Pancreas (tissue), 10 donors: ENCODE results near the gene HRH1. TPM values are rescaled to one million over a fixed set of nuclear protein-coding genes. Genes with fewer than 3 reads are reported as not detected.
A peak's percentile ranks its signal among the peaks of the same experiment; 100 is the strongest.

ENCODE experiments used
- ATAC-seq, 4 donors: fragments of 200-7000 bp; cut with Tn5 transposase; one replicate each; pipeline versions ENCODE4 v1.8.0 to v1.9.1; 2020; ENCODE audit warnings: mild to moderate bottlenecking in 4 of 4, moderate library complexity in 4 of 4
- DNase-seq, 6 donors: peaks; one replicate each; pipeline ENCODE4 v3.0.0-alpha.2; 2020
- FAIRE-seq: peaks from 2 replicates; lab custom pipeline; 2012; peaks lifted over from hg19 to GRCh38; lab: Jason Lieb, UNC
- H3K27ac ChIP-seq, 4 donors: fragments of 200-600 bp; sonication (generic); 1 replicate in 3 of 4; 2 replicates in 1 of 4; pipeline versions ENCODE4 v1.5.0 to v1.8.0; 2020
- H3K27me3 ChIP-seq, 4 donors: fragments of 200-600 bp; one replicate each; pipeline ENCODE4 v1.8.0; 2021
- H3K36me3 ChIP-seq, 3 donors: fragments of 200-600 bp; sonication (generic) in 1 of 3; one replicate each; pipeline versions ENCODE4 v1.5.0 to v1.8.0; 2020 to 2021
- H3K4me1 ChIP-seq, 3 donors: fragments of 200-600 bp; one replicate each; pipeline ENCODE4 v1.8.0; 2021
- H3K4me3 ChIP-seq, 4 donors: fragments of 200-600 bp; sonication (generic) in 2 of 4; one replicate each; pipeline versions ENCODE4 v1.5.0 to v1.8.0; 2020 to 2021
- H3K9me3 ChIP-seq, 4 donors: fragments of 200-600 bp; one replicate each; pipeline ENCODE4 v1.8.0; 2021
- CTCF ChIP-seq, 4 donors: fragments of 200-600 bp; sonication (generic) in 3 of 4; IDR thresholded peaks; one replicate each; pipeline versions ENCODE4 v1.5.0 to v1.8.0; 2021; ENCODE audit warnings: antibody characterized with exemption in 4 of 4
- WGBS, 2 donors: extraction: QIAGEN DNeasy Blood & Tissue Kit; methylation state at CpG; one replicate each; pipeline ENCODE4 v1.1.7; 2013; 5-methylcytosine and 5-hydroxymethylcytosine counted together
- intact Hi-C, 3 donors: fragments of 100-400 bp; cut with DNase I; formaldehyde crosslinking; loops; one replicate each; pipeline versions ENCODE4 v1.11.1 to v1.14.2; 2022
- polyA plus RNA-seq, 2 donors: library from polyadenylated mRNA; stranded (reverse); fragments of 200-250 nt; gene quantifications; one replicate each; pipeline ENCODE4 v1.2.3, GENCODE V29; 2013
- total RNA-seq, 6 donors: library from RNA; stranded (reverse); fragmentation: NEBNext Ultra II Directional in 4 of 6; extraction: Animal tissue kit (Norgen Biotek cat#: 25700) in 4 of 6; gene quantifications; one replicate each; pipeline versions ENCODE4 v1.2.1 to v1.2.4, GENCODE V29; 2021 to 2023
- donor health status: healthy with polysubstance abuse.
- donor health status: DM: no; HTN: no; CAD: no; lungs with moderate emphysema.
- donor health status: DM: no; HTN: no; CAD: no.
- donor health status: control.
- donor health status: control.
- donor health status: Bipolar disorder and iron deficiency.
- donor health status: DM: yes; HTN: yes; CAD: no.
- donor health status: DM: no; HTN: no; CAD: no.
- donor health status: DM: no; HTN: no; CAD: no.
- donor health status: DM: yes; HTN: yes; CAD: no.

Gene HRH1
- total and polyA plus RNA-seq, 8 donors: 0.16 to 1.3 (median 0.25) TPM

- FAIRE-seq (no peak), ATAC-seq (peak; percentile 97 to 100 (median 100)), DNase-seq (peak; percentile 96 to 99 (median 96))
- peak within 1 kb of the TSS in 3 of 4 donors; percentile 55 to 80 (median 68) for H3K27ac ChIP-seq
- H3K4me1 ChIP-seq: peaks cover 0 to 11% (median 7%) of the 10 kb centered on the region in 3 donors
- WGBS, 2 donors: 1 to 2% methylated on average over 51 of the region's 51 CpGs
- no peaks in the 10 kb centered on the region for H3K9me3 ChIP-seq
- no peaks in the 10 kb centered on the region for H3K36me3 ChIP-seq
- intact Hi-C loops: no loop called here
- TF ChIP-seq CTCF (IDR thresholded peaks at IDR 0.05): no peak
- H3K27me3 ChIP-seq: no peaks in the 10 kb centered on the region
- peak within 1 kb of the TSS; percentile 78 to 92 (median 86) for H3K4me3 ChIP-seq
These were observed 118.0 kb downstream of the HRH1 start, which contains the start of gene ATG7 for GRCh38 chr3:11271986-11272904. TSS of gene ATG7 (plus strand) at chr3:11272397. CDS start at chr3:11298696, 26,299 bp downstream.

- 1 to 2% methylated on average over 9 of the region's 9 CpGs for WGBS, 2 donors
These were observed 118.7 kb downstream of the HRH1 start for GRCh38 chr3:11272906-11273574.

GRCh38 chr3:11273891-11274291 is 119.6 kb downstream of the HRH1 start:
- H3K27me3 ChIP-seq: no peaks in the 10 kb centered on the region
- H3K36me3 ChIP-seq: no peaks in the 10 kb centered on the region
- no peak for FAIRE-seq
- TF ChIP-seq CTCF (IDR thresholded peaks at IDR 0.05): no peak
- H3K9me3 ChIP-seq: no peaks in the 10 kb centered on the region
- H3K4me1 ChIP-seq: peaks cover 0 to 11% (median 7%) of the 10 kb centered on the region in 3 donors
- no peak overlapping the region for H3K4me3 ChIP-seq
- 82 to 92% methylated on average over 5 of the region's 5 CpGs for WGBS, 2 donors
- peak overlapping the region in 1 of 4 donors; percentile 68 for H3K27ac ChIP-seq
- peak in 1 of 6 donors; percentile 32 for DNase-seq
- intact Hi-C loops: no loop called here
- no peak for ATAC-seq

More at GRCh38 chr3:11272906-11273574, 118.7 kb downstream of the HRH1 start:
- intact Hi-C loops: no loop called here
- Histone ChIP-seq H3K27me3 (no peaks in the 10 kb centered on the region), H3K4me1 (peaks cover 0 to 11% (median 7%) of the 10 kb centered on the region in 3 donors), H3K9me3 (no peaks in the 10 kb centered on the region), H3K27ac (peak overlapping the region in 3 of 4 donors; percentile 55 to 80 (median 68)), H3K4me3 (peak overlapping the region; percentile 78 to 92 (median 86)), H3K36me3 (no peaks in the 10 kb centered on the region)
- no peak for FAIRE-seq
- no peak for DNase-seq
- no peak for TF ChIP-seq CTCF (IDR thresholded peaks at IDR 0.05)
- no peak for ATAC-seq

GRCh38 chr3:11274566-11275142 is 120.4 kb downstream of the HRH1 start:
- peak overlapping the region in 1 of 4 donors; percentile 41 for H3K27ac ChIP-seq
- no peaks in the 10 kb centered on the region for H3K9me3 ChIP-seq
- peaks cover 0 to 11% (median 7%) of the 10 kb centered on the region in 3 donors for H3K4me1 ChIP-seq
- 82 to 85% methylated on average over 6 of the region's 6 CpGs for WGBS, 2 donors
- no peaks in the 10 kb centered on the region for H3K27me3 ChIP-seq
- intact Hi-C loops: no loop called here
- FAIRE-seq (no peak), DNase-seq (no peak), ATAC-seq (no peak)
- no peak overlapping the region for H3K4me3 ChIP-seq
- TF ChIP-seq CTCF (IDR thresholded peaks at IDR 0.05): no peak
- H3K36me3 ChIP-seq: no peaks in the 10 kb centered on the region
